HL-60 (cell line): ENCODE results near the gene SCAF4.

Experiments used
- CTCF ChIP-seq: IDR thresholded peaks from one replicate; pipeline ENCODE4 v1.5.1; 2011; ENCODE audit warnings: low read length, control low read depth, inconsistent platforms; ENCODE audit not compliant: insufficient read depth
- POLR2AphosphoS5 ChIP-seq: IDR thresholded peaks from 2 replicates; pipeline ENCODE4 v1.6.1; 2012; ENCODE audit warnings: low read depth
- REST ChIP-seq: IDR thresholded peaks from 2 replicates; pipeline ENCODE4 v1.6.1; 2012; ENCODE audit warnings: low read depth; ENCODE audit not compliant: insufficient replicate concordance

- TF ChIP-seq CTCF (no peak), POLR2AphosphoS5 (no peak), REST (no peak)
Measured at GRCh38 chr21:31660259-31660565, 71.7 kb downstream of the SCAF4 start.
